Stimulated activated memory B cell treated with anti-CD40 and anti-IgM and Interleukin-4, amounts not matched to agents 10 μg/mL and 1 μg/mL and 100 μg/mL, for 72 hours (primary cell): Measurements from ENCODE around the gene NUDT5.
"Not testable (repeated sequence)": the region's sequence is repeated elsewhere in the genome, so short reads cannot be mapped to it uniquely, and the experiment has no call there.

Experiments used
- ATAC-seq: fragments of 150-1000 bp; cut with Tn5 transposase; 2 replicates; pipeline ENCODE4 v1.10.0; 2021
- H3K27ac Mint-ChIP-seq: one replicate; pipeline ENCODE4 v1.8.0; 2022; ENCODE audit warnings: mild to moderate bottlenecking, mixed read lengths
- H3K27me3 Mint-ChIP-seq: one replicate; pipeline ENCODE4 v1.8.0; 2022; ENCODE audit warnings: mixed read lengths
- H3K36me3 Mint-ChIP-seq: one replicate; pipeline ENCODE4 v1.8.0; 2022; ENCODE audit warnings: mixed read lengths
- H3K4me1 Mint-ChIP-seq: one replicate; pipeline ENCODE4 v1.8.0; 2022; ENCODE audit warnings: mixed read lengths
- H3K4me3 Mint-ChIP-seq: one replicate; pipeline ENCODE4 v1.8.0; 2022; ENCODE audit warnings: mild to moderate bottlenecking, moderate library complexity, mixed read lengths
- H3K9me3 Mint-ChIP-seq: one replicate; pipeline ENCODE4 v1.8.0; 2022; ENCODE audit warnings: mixed read lengths

Gene NUDT5

GRCh38 chr10:12189426-12189825 is 6.3 kb downstream of the NUDT5 start:
- Mint-ChIP-seq H3K9me3 (no peaks in the 10 kb centered on the region), H3K4me3 (no peak overlapping the region), H3K27me3 (no peaks in the 10 kb centered on the region), H3K4me1 (peaks cover 36% of the 10 kb centered on the region), H3K36me3 (peaks cover 51% of the 10 kb centered on the region), H3K27ac (no peak overlapping the region)
- ATAC-seq = no peak

- Mint-ChIP-seq H3K36me3 (peaks cover 52% of the 10 kb centered on the region), H3K4me1 (peaks cover 29% of the 10 kb centered on the region), H3K27ac (peak overlapping the region; percentile 20), H3K9me3 (no peaks in the 10 kb centered on the region), H3K27me3 (no peaks in the 10 kb centered on the region), H3K4me3 (no peak overlapping the region)
- ATAC-seq = no peak
Observed at GRCh38 chr10:12188656-12189055, 7.0 kb downstream of the NUDT5 start.

GRCh38 chr10:12187321-12187905 is 8.3 kb downstream of the NUDT5 start:
- no peaks in the 10 kb centered on the region for H3K9me3 Mint-ChIP-seq
- peaks cover 23% of the 10 kb centered on the region for H3K4me1 Mint-ChIP-seq
- no peaks in the 10 kb centered on the region for H3K27me3 Mint-ChIP-seq
- H3K4me3 Mint-ChIP-seq = no peak overlapping the region
- peak overlapping the region; percentile 20 for H3K27ac Mint-ChIP-seq
- no peak for ATAC-seq
- H3K36me3 Mint-ChIP-seq = peaks cover 54% of the 10 kb centered on the region

- H3K4me3 Mint-ChIP-seq = no peak overlapping the region
- H3K27me3 Mint-ChIP-seq = no peaks in the 10 kb centered on the region
- no peaks in the 10 kb centered on the region for H3K9me3 Mint-ChIP-seq
- peaks cover 13% of the 10 kb centered on the region for H3K4me1 Mint-ChIP-seq
- H3K36me3 Mint-ChIP-seq = peaks cover 48% of the 10 kb centered on the region
- no peak for ATAC-seq
- H3K27ac Mint-ChIP-seq = no peak overlapping the region
Observed at GRCh38 chr10:12186323-12186722, 9.4 kb downstream of the NUDT5 start.

GRCh38 chr10:12184165-12184564 is 11.5 kb downstream of the NUDT5 start:
- peaks cover 4% of the 10 kb centered on the region for H3K4me1 Mint-ChIP-seq
- ATAC-seq = no peak

GRCh38 chr10:12181065-12181775 is 14.5 kb downstream of the NUDT5 start:
- Mint-ChIP-seq H3K9me3 (no peaks in the 10 kb centered on the region), H3K4me1 (no peaks in the 10 kb centered on the region), H3K27me3 (no peaks in the 10 kb centered on the region), H3K36me3 (peaks cover 32% of the 10 kb centered on the region), H3K4me3 (no peak overlapping the region), H3K27ac (peak overlapping the region; percentile 73)
- ATAC-seq = peak; percentile 99

More at GRCh38 chr10:12184165-12184564, 11.5 kb downstream of the NUDT5 start:
- no peak overlapping the region for H3K27ac Mint-ChIP-seq
- no peaks in the 10 kb centered on the region for H3K27me3 Mint-ChIP-seq
- no peak overlapping the region for H3K4me3 Mint-ChIP-seq
- peaks cover 48% of the 10 kb centered on the region for H3K36me3 Mint-ChIP-seq
- H3K9me3 Mint-ChIP-seq = no peaks in the 10 kb centered on the region

- H3K4me3 Mint-ChIP-seq = no peak overlapping the region
- no peaks in the 10 kb centered on the region for H3K9me3 Mint-ChIP-seq
- peak overlapping the region; percentile 73 for H3K27ac Mint-ChIP-seq
- peaks cover 24% of the 10 kb centered on the region for H3K36me3 Mint-ChIP-seq
- no peak for ATAC-seq
- no peaks in the 10 kb centered on the region for H3K27me3 Mint-ChIP-seq
- no peaks in the 10 kb centered on the region for H3K4me1 Mint-ChIP-seq
Observed at GRCh38 chr10:12180221-12180974, 15.3 kb downstream of the NUDT5 start.

GRCh38 chr10:12179606-12180170 is 16.0 kb downstream of the NUDT5 start:
- no peak overlapping the region for H3K27ac Mint-ChIP-seq
- no peaks in the 10 kb centered on the region for H3K27me3 Mint-ChIP-seq
- no peak overlapping the region for H3K4me3 Mint-ChIP-seq
- ATAC-seq = no peak
- H3K4me1 Mint-ChIP-seq = no peaks in the 10 kb centered on the region
- H3K36me3 Mint-ChIP-seq = peaks cover 20% of the 10 kb centered on the region
- no peaks in the 10 kb centered on the region for H3K9me3 Mint-ChIP-seq

- Mint-ChIP-seq H3K4me3 (no peak overlapping the region), H3K9me3 (no peaks in the 10 kb centered on the region)
- no peak for ATAC-seq
Observed at GRCh38 chr10:12177642-12178041, 18.0 kb downstream of the NUDT5 start.

GRCh38 chr10:12171512-12171911 is 24.2 kb downstream of the NUDT5 start:
- H3K27me3 Mint-ChIP-seq, H3K4me1 Mint-ChIP-seq, H3K4me3 Mint-ChIP-seq, ATAC-seq, H3K9me3 Mint-ChIP-seq, H3K27ac Mint-ChIP-seq: not testable (repeated sequence)
- peaks cover 63% of the 10 kb centered on the region for H3K36me3 Mint-ChIP-seq

More at GRCh38 chr10:12177642-12178041, 18.0 kb downstream of the NUDT5 start:
- Mint-ChIP-seq H3K4me1 (no peaks in the 10 kb centered on the region), H3K27me3 (no peaks in the 10 kb centered on the region), H3K27ac (no peak overlapping the region), H3K36me3 (peaks cover 26% of the 10 kb centered on the region)

- no peak for ATAC-seq
- no peak overlapping the region for H3K4me3 Mint-ChIP-seq
- no peaks in the 10 kb centered on the region for H3K27me3 Mint-ChIP-seq
- H3K27ac Mint-ChIP-seq = no peak overlapping the region
- peaks cover 71% of the 10 kb centered on the region for H3K36me3 Mint-ChIP-seq
- no peaks in the 10 kb centered on the region for H3K9me3 Mint-ChIP-seq
- H3K4me1 Mint-ChIP-seq = no peaks in the 10 kb centered on the region
Observed at GRCh38 chr10:12165999-12166775, 29.5 kb downstream of the NUDT5 start.

GRCh38 chr10:12165036-12165435 is 30.7 kb downstream of the NUDT5 start:
- peaks cover 61% of the 10 kb centered on the region for H3K36me3 Mint-ChIP-seq
- peak overlapping the region; percentile 12 for H3K27ac Mint-ChIP-seq

GRCh38 chr10:12164085-12164484 is 31.6 kb downstream of the NUDT5 start:
- Mint-ChIP-seq H3K9me3 (no peaks in the 10 kb centered on the region), H3K27me3 (no peaks in the 10 kb centered on the region), H3K27ac (peak overlapping the region; percentile 10), H3K4me3 (no peak overlapping the region), H3K4me1 (no peaks in the 10 kb centered on the region), H3K36me3 (peaks cover 55% of the 10 kb centered on the region)
- no peak for ATAC-seq

More at GRCh38 chr10:12165036-12165435, 30.7 kb downstream of the NUDT5 start:
- Mint-ChIP-seq H3K4me3 (no peak overlapping the region), H3K9me3 (no peaks in the 10 kb centered on the region), H3K4me1 (no peaks in the 10 kb centered on the region), H3K27me3 (no peaks in the 10 kb centered on the region)
- ATAC-seq = no peak

- H3K27me3 Mint-ChIP-seq = no peaks in the 10 kb centered on the region
- no peak for ATAC-seq
- H3K36me3 Mint-ChIP-seq = peaks cover 51% of the 10 kb centered on the region
- no peaks in the 10 kb centered on the region for H3K4me1 Mint-ChIP-seq
- H3K9me3 Mint-ChIP-seq = no peaks in the 10 kb centered on the region
- H3K4me3 Mint-ChIP-seq = no peak overlapping the region
- H3K27ac Mint-ChIP-seq = no peak overlapping the region
Observed at GRCh38 chr10:12162927-12163326, 32.8 kb downstream of the NUDT5 start.

GRCh38 chr10:12160664-12161063 is 35.0 kb downstream of the NUDT5 start:
- H3K27ac Mint-ChIP-seq = no peak overlapping the region
- H3K36me3 Mint-ChIP-seq = peaks cover 57% of the 10 kb centered on the region
- H3K9me3 Mint-ChIP-seq = no peaks in the 10 kb centered on the region
- no peak for ATAC-seq
- no peaks in the 10 kb centered on the region for H3K27me3 Mint-ChIP-seq
- no peaks in the 10 kb centered on the region for H3K4me1 Mint-ChIP-seq
- H3K4me3 Mint-ChIP-seq = no peak overlapping the region
